Measurements from ENCODE around the gene MYO1C.

MYO1C gene

GRCh38 chr17:1506649-1507267 lies 14.3 kb upstream of the MYO1C start:
- DNase-seq (ENCODE audit: low spot score): no peak

DNA sequence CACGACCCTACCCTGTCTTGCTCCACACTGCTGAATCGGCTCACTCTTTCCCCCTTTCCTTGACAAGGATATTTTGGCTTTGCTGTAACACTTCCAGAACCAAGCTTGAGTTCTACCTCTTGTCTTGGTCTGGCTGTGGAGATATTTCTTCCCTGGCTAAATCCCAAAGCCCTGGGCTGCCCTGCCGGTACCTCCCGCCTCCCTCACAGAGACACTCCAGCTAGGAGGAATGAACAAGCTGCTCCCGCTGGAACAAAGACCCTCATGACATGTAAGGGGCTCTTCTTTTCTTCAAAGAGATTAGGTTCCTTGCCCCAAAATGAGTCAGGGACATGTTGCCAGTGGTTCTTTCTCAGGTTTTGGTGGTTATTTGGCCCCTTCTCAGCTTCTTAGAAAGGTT lies 13.1 kb upstream of the MYO1C start:
- no peak for DNase-seq (ENCODE audit: low spot score)

GRCh38 chr17:1504866-1505265 lies 12.4 kb upstream of the MYO1C start:
- no peak for DNase-seq (ENCODE audit: low spot score)

DNA sequence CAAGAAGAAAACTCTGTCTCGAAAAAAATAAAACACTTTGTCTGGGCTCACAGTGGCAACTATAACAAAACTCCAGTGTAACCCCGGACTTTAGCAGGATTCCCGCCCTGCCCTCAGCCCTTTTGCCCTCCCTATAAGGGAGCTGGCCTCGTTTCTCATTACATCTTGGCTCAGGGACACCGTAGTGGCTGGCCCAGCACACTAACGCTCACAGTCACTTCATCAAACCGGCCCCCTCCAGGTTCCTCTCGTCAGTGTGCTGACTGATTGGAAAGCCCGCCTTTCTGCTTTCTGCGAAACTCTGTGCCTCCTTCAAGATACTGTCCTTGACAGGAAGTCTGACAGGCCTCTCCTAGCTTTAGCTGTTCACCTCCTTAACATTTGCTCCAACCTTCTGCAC lies 11.2 kb upstream of the MYO1C start:
- DNase-seq (ENCODE audit: low spot score): no peak

- DNase-seq (ENCODE audit: low spot score): no peak
Measured at GRCh38 chr17:1498869-1499268, 6.4 kb upstream of the MYO1C start.

DNA sequence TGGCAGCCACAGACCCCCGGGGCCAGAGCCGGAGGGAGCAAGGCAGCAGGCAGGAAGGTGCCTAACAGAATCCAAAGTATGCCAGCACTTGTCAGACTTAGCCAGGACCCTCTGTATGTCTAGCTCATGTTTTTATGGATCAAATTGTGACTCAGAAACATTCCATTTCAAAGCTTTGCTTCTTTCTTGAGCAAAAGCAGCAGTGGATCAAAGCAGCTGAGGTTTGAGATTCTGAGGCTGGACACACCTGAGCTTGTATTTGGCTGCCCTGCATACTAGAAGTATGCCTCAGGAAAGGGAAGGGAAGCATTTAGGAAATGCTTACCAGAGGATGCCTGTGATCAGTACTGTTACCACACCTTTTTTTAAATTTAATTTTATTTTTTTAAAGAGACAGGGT lies 5.7 kb upstream of the MYO1C start:
- no peak for DNase-seq (ENCODE audit: low spot score)

DNA sequence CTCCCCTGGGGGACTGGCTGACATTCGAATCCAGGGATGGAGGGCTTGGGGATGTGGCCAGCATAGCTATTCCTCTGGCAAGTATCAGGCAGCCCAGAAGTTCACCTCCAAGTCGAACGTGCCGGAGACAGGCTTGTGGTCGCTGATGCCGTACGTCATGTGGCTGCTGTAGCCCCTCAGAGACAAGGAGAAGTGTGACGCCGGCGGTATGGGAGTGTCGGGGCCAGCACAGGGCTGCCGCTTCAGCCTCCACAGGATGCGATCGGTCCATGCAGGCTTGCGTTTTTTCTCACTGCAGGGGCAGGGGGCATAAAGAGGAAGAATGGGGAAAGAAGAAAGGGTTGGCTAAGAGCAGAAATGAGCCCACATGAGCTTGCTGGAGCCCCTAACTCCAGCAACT lies 5.3 kb upstream of the MYO1C start:
- DNase-seq (ENCODE audit: low spot score): no peak

DNA sequence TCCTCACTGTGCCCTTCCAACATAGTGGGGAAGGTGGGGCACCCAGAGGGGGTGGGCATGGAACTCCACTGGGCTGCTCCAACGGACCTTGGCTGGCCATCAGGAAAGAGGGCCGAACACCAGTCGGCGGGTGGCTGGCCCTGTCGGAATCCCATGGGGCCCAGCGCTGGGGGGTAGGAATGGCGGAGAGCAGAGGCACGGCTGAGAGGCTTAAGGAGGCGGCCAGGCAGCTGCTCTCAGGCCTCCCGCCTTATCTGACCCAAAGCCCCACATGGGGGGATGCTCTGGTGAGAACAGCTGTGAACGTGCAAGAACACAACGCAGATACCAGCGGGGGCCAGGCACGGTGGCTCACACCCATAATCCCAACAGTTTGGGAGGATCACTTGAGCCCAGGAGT lies 4.4 kb upstream of the MYO1C start:
- DNase-seq (ENCODE audit: low spot score): no peak

DNA sequence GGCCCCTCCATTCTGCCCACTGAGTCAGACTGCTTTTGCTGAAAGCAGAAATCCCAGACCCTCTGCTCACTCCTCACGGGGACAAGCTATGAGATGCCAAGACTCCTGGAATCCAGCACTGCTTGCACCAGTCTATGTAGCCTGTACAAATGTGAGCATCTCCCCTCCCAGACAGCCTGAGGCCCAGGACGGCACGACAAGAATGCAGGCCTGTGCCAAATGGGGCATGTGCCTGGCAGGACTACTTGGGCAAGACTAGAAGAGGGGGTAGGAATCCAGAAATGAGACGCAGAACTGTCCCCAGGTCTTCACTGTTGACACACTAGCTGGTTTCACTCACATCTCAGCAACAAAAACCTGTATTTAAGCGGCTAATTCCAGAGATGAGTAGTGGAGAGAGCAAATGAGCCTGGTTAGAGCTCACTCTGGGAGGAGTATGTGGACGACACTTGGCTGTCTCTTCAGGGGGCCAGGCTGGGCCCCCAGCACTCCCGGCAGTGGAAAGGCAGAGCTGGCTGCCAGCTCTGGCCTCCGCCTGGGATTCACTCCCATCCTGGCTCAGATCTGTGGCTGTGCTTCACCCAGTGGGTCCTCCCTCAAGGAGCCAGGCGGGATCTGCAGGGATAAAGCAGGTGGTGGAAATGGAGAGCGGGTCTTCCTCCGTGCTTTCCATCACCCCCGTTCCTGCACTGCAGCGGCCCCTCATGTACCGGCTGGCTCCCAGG lies 2.9 kb upstream of the MYO1C start:
- no peak for DNase-seq (ENCODE audit: low spot score)

DNA sequence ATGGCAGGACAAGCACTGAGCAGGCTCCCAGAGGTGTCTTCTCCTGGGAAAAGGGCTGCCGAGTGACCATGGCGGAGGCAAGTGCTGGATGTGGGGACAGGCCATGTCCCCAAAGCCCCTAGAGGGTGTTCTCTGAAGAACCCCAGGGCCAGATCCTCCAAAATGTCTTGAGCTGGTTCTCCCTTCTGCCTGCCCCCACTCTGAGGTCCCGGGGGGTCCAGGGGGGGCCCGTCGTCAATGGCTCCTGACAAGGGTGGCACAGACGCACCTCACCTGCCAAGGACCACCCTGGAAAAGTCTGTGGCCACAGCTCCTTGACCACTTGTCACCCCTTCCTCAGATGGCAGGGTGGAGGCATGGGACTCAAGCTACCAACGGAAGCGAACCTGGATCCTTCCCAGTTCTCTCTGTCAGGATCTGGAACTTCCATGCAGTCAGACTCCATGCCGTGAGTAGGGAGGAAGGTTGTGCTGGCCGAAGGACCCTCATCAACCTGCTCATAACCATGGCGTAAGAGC lies 2.3 kb upstream of the MYO1C start:
- no peak for DNase-seq (ENCODE audit: low spot score)

GRCh38 chr17:1494203-1494602 lies 1.7 kb upstream of the MYO1C start:
- no peak for DNase-seq (ENCODE audit: low spot score)

GRCh38 chr17:1493291-1493980 lies 950 bp upstream of the MYO1C start:
- peak; percentile 74 for DNase-seq (ENCODE audit: low spot score)

DNA sequence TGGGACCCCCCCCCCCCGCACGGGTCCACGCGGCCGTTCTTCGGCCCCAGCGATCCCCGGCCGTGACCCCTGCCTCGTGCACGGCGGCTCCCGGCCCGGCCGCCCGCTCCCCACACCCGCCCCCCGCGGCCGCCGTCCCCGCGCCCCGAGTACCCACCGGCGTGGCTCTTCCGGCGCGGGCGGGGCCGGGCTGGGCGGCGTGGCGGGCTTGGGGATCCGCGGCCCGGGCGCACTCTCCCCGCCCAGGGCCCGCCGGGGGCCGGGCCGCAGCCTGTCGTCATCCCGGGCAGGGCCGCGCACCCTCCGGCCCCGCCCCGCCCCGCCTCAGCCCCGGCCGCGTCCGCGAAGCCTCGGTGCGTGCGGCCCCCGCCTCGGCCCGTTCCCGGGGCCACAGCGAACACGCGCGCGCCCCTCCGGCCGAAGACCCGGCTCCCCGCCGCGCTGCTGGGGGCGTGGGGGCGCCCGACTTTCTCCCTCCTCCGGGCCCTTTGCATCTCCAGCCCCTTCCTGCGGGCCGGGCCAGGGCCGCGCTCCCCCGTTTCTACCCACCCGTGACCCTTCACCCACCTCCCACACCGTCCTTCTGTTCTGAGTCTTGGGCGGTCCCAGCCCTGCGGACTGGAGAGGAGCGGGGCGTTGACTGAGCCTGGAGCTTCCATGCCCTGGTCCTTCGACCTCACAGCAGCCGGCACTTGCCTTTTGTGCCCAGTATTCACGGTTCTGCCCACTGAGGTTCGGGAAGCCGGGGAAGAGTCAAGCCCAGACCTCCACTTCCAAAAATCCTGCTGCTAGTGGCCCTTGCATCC lies 840 bp downstream of the MYO1C start:
- DNase-seq (ENCODE audit: low spot score): no peak

DNA sequence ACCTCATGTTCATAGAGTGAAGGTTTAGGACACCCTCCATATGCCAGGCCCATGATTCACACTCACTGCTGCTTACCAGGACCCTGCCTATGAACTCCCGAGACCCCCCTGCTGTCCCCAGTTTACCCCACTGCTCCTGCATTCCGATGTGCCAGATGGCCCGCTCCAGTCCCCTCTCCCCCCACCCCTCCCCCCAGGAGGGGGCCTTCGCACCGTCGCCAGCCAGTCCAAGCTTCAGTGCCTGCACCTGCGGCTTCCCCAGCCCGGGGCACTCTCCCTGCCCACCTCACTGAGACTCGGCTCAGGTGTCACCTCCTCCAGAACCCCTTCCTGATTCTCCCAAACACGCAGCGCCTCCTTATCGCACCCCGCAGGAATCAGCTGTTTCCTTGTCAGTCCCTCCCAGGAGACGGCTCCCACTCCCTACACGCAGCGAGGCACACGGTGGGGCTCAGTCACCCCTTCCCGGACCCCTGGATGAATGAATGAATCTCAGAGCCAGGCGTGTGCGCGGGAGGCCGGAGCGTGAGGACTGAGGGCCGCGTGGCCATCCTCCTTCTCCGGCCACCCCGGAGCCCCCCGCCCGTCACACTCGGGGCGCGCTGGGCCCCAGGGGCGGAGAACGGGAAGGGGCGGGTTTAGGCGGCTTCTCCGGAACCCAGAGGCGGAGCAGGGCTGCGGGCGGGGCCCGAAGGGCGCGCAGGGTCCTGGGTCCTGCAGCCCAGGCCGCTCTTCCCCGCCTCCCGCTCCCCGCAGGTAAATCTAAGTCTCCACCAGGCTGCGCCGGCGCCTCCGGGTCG lies 1.6 kb downstream of the MYO1C start:
- peak; percentile 45 for DNase-seq (ENCODE audit: low spot score)

- DNase-seq (ENCODE audit: low spot score): no peak
Measured at GRCh38 chr17:1488826-1489270, 3.6 kb downstream of the MYO1C start.

- DNase-seq (ENCODE audit: low spot score): peak; percentile 83
Measured at GRCh38 chr17:1487939-1488825, 4.3 kb downstream of the MYO1C start.

GRCh38 chr17:1486802-1487695 lies 5.4 kb downstream of the MYO1C start:
- peak; percentile 30 for DNase-seq (ENCODE audit: low spot score)

- DNase-seq (ENCODE audit: low spot score): peak; percentile 83
Measured at GRCh38 chr17:1485423-1486376, 6.8 kb downstream of the MYO1C start.
